DND-41 (cell line): Measurements from ENCODE around the gene CADPS.

ENCODE experiments used
- ATAC-seq: fragments of 200-7000 bp; cut with Tn5 transposase; 3 replicates; pipeline ENCODE4 v1.9.1; 2021; ENCODE audit warnings: low read depth; ENCODE audit not compliant: insufficient read depth
- DNase-seq: peaks from one replicate; pipeline ENCODE4 v3.0.0-alpha.2; 2020
- H2AFZ ChIP-seq: 2 replicates; pipeline ENCODE4 v1.6.0; 2012; ENCODE audit warnings: low read depth, low read length
- H3K27ac ChIP-seq: 2 replicates; pipeline ENCODE4 v1.5.1; 2012; ENCODE audit warnings: low read length, inconsistent platforms
- H3K27me3 ChIP-seq: fragments of 200-600 bp; sonication (generic); 2 replicates; pipeline ENCODE4 v1.6.0; 2012; ENCODE audit warnings: low read length, mild to moderate bottlenecking, inconsistent platforms; ENCODE audit not compliant: insufficient read depth, poor library complexity
- H3K36me3 ChIP-seq: 2 replicates; pipeline ENCODE4 v1.5.1; 2012; ENCODE audit warnings: low read length, inconsistent platforms; ENCODE audit not compliant: insufficient read depth
- H3K4me1 ChIP-seq: 2 replicates; pipeline ENCODE4 v1.5.1; 2012; ENCODE audit warnings: mild to moderate bottlenecking, low read length; ENCODE audit not compliant: insufficient read depth
- H3K4me2 ChIP-seq: 2 replicates; pipeline ENCODE4 v1.6.0; 2012; ENCODE audit warnings: mild to moderate bottlenecking, moderate library complexity, low read length, inconsistent platforms; ENCODE audit not compliant: insufficient read depth
- H3K4me3 ChIP-seq, 2 experiments: fragments of 200-600 bp in 1 of 2; shearing (Covaris generic) in 1 of 2; 2 replicates each; pipeline ENCODE4 v1.5.1; 2012 to 2016; ENCODE audit warnings: inconsistent platforms in 2 of 2, low read length in 2 of 2, mild to moderate bottlenecking in 2 of 2, low read depth in 1 of 2, moderate library complexity in 1 of 2
- H3K79me2 ChIP-seq: 2 replicates; pipeline ENCODE4 v1.6.0; 2012; ENCODE audit warnings: low read length, inconsistent platforms; ENCODE audit not compliant: insufficient read depth
- H3K9ac ChIP-seq: 2 replicates; pipeline ENCODE4 v1.6.0; 2012; ENCODE audit warnings: low read depth, mild to moderate bottlenecking, inconsistent platforms, low read length, moderate library complexity
- H3K9me3 ChIP-seq: 2 replicates; pipeline ENCODE4 v1.5.1; 2012; ENCODE audit warnings: low read length, moderate library complexity, mild to moderate bottlenecking, inconsistent platforms; ENCODE audit not compliant: insufficient read depth, severe bottlenecking
- H4K20me1 ChIP-seq: 2 replicates; pipeline ENCODE4 v1.6.0; 2012; ENCODE audit warnings: low read length; ENCODE audit not compliant: insufficient read depth
- EZH2 ChIP-seq: IDR thresholded peaks from 3 replicates; pipeline ENCODE4 v1.6.1; 2012; ENCODE audit warnings: borderline replicate concordance, low read depth, mild to moderate bottlenecking, moderate library complexity, low read length, inconsistent platforms; ENCODE audit not compliant: severe bottlenecking
- TF ChIP-seq, protein P1 (sequence below): IDR thresholded peaks from 2 replicates; pipeline ENCODE4 v1.5.1; 2012; ENCODE audit warnings: borderline replicate concordance, low read length, moderate library complexity, mild to moderate bottlenecking; ENCODE audit not compliant: poor library complexity, severe bottlenecking; ENCODE audit errors: extremely low read depth

Gene CADPS

DNA sequence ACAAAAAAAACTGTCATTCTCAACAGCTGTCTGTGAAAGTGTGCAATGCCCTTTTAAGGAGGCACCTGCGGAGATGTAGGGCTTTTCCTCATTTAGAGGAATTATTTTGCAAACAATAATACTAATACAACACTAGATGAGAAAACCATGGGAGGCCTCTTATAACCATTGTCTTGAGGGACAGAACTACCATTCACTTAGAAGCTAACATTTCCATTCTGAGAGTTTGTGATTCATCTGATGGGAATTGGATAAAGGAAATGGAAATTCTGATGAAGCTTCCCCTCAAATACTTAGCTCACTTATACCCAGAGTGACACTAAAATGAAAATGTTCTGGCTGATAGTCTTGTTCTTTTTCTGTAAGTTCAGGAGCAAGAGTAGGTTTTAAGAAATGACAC, 147.7 kb downstream of the CADPS start:
- H3K4me2 ChIP-seq: no peak overlapping the region
- H3K4me3 ChIP-seq: no peak overlapping the region
- H3K4me1 ChIP-seq: no peaks in the 10 kb centered on the region
- H3K27me3 ChIP-seq: peaks cover 6% of the 10 kb centered on the region
- no peaks in the 10 kb centered on the region for H3K79me2 ChIP-seq
- TF ChIP-seq, protein P1, sequence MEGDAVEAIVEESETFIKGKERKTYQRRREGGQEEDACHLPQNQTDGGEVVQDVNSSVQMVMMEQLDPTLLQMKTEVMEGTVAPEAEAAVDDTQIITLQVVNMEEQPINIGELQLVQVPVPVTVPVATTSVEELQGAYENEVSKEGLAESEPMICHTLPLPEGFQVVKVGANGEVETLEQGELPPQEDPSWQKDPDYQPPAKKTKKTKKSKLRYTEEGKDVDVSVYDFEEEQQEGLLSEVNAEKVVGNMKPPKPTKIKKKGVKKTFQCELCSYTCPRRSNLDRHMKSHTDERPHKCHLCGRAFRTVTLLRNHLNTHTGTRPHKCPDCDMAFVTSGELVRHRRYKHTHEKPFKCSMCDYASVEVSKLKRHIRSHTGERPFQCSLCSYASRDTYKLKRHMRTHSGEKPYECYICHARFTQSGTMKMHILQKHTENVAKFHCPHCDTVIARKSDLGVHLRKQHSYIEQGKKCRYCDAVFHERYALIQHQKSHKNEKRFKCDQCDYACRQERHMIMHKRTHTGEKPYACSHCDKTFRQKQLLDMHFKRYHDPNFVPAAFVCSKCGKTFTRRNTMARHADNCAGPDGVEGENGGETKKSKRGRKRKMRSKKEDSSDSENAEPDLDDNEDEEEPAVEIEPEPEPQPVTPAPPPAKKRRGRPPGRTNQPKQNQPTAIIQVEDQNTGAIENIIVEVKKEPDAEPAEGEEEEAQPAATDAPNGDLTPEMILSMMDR: no peak
- TF ChIP-seq EZH2: no peak
- H3K27ac ChIP-seq: no peak overlapping the region
- ATAC-seq (no peak), DNase-seq (no peak)
- H2AFZ ChIP-seq: no peak overlapping the region
- H3K36me3 ChIP-seq: no peaks in the 10 kb centered on the region
- H3K9me3 ChIP-seq: no peaks in the 10 kb centered on the region
- no peak overlapping the region for H3K9ac ChIP-seq
- H4K20me1 ChIP-seq: no peaks in the 10 kb centered on the region

DNA sequence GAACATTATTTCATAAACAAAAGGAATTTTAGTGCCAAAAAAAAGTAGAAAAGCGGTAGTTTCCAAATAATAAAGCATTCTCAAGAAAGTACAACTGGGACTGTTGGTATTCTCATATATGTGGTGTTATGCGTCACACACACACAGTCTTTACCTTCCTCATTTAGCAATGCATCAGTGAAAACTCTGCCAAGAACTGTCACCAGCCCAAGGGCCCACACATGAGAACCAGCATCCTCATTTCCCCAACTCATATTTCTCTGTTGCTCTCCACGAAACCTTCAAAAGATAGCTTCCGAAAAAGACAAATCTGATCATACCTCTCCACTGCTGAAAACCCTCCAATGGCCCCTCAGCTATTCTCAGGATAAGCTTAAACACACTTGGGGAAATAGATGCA, 150.7 kb downstream of the CADPS start:
- Histone ChIP-seq H3K27me3 (peaks cover 6% of the 10 kb centered on the region), H3K9me3 (no peaks in the 10 kb centered on the region), H2AFZ (no peak overlapping the region), H3K4me3 (no peak overlapping the region), H3K36me3 (no peaks in the 10 kb centered on the region), H3K4me2 (no peak overlapping the region), H3K79me2 (no peaks in the 10 kb centered on the region), H3K27ac (no peak overlapping the region), H4K20me1 (no peaks in the 10 kb centered on the region), H3K4me1 (no peaks in the 10 kb centered on the region), H3K9ac (no peak overlapping the region)
- TF ChIP-seq, protein P1: no peak
- TF ChIP-seq EZH2: no peak
- ATAC-seq (no peak), DNase-seq (no peak)

DNA sequence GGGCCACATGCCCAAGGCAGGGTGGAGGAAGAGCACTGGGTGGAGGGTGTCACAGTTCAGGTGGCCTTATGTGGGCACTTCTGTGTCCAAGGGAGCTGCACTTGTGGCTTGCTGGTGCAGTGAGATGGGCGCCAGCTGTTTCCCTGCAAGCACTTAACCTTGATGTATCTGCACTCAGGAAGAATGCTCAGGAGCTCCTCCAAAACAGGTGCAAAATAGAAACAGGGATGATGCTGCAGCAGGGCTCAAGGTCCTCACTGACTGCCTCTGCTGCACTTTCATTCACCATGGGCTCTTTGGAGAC, 151.3 kb downstream of the CADPS start:
- no peak for DNase-seq
- H3K36me3 ChIP-seq: no peaks in the 10 kb centered on the region
- no peak overlapping the region for H3K9ac ChIP-seq
- H2AFZ ChIP-seq: no peak overlapping the region
- no peak for ATAC-seq
- no peaks in the 10 kb centered on the region for H3K4me1 ChIP-seq
- H3K27ac ChIP-seq: no peak overlapping the region
- peaks cover 6% of the 10 kb centered on the region for H3K27me3 ChIP-seq
- H3K4me2 ChIP-seq: no peak overlapping the region
- no peak for TF ChIP-seq EZH2
- TF ChIP-seq, protein P1: no peak
- H3K79me2 ChIP-seq: no peaks in the 10 kb centered on the region
- H3K9me3 ChIP-seq: no peaks in the 10 kb centered on the region
- H3K4me3 ChIP-seq: no peak overlapping the region
- H4K20me1 ChIP-seq: no peaks in the 10 kb centered on the region

DNA sequence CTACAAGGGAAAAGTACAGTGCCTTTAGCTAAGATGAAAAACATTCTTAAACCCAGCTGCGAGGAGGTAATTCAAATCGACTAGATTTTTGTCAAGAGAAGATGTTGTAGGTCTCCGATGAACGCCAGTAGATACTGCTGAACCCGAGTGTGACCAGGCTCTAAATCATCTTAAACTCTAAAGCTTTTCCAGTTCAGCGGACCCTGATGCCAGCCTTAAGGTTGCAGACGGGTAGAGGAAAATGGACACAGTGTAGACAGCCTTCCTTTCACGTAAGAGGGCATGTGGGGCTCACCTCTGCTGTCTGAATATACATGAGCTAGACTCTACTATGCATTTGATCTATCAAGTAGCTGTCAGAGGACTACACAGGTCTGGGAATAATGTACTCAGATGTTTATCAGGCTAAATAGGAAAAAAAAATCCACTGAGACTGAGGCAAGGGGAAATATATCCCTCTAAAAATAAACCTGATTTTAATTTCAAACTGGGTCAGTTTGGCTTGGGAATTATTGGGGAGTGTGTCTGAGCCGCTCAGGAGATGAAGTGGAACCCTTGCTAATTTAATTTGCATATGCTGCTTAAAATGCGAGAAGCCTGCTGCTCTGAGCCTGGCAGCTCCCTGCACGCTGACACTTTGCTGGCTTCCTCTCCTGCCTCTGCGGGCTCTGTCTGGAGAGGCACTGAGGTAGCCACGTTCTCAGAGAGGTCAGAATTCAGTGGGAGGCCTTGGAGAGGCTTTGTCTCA, 151.9 kb downstream of the CADPS start:
- no peaks in the 10 kb centered on the region for H4K20me1 ChIP-seq
- no peaks in the 10 kb centered on the region for H3K79me2 ChIP-seq
- DNase-seq: no peak
- no peaks in the 10 kb centered on the region for H3K9me3 ChIP-seq
- no peak overlapping the region for H3K27ac ChIP-seq
- no peak overlapping the region for H3K9ac ChIP-seq
- no peak for TF ChIP-seq EZH2
- TF ChIP-seq, protein P1: no peak
- H3K4me3 ChIP-seq: no peak overlapping the region
- H3K27me3 ChIP-seq: peaks cover 6% of the 10 kb centered on the region
- H3K36me3 ChIP-seq: no peaks in the 10 kb centered on the region
- H2AFZ ChIP-seq: no peak overlapping the region
- no peak for ATAC-seq
- H3K4me2 ChIP-seq: no peak overlapping the region
- no peaks in the 10 kb centered on the region for H3K4me1 ChIP-seq
